ENCODE measurements around the gene DPF3.

Gene DPF3

GRCh38 chr14:72652179-72652578 lies 241.7 kb downstream of the DPF3 start:
- Histone ChIP-seq H2BK12ac (ENCODE audit: low read length) (no peak overlapping the region), H3K4ac (ENCODE audit: low read length) (no peak overlapping the region), H3K14ac (ENCODE audit: low read length) (no peak overlapping the region), H2BK15ac (ENCODE audit: low read length) (no peak overlapping the region), H2BK5ac (ENCODE audit: low read length) (no peak overlapping the region), H3K79me1 (ENCODE audit: low read depth, low read length) (no peaks in the 10 kb centered on the region), H3K27me3 (ENCODE audit: control insufficient read depth in 3 of 3, insufficient read depth in 3 of 3, low read depth in 1 of 3, low read length in 3 of 3) (peaks cover 0 to 6% (median 0%) of the 10 kb centered on the region in 3 experiments), H3K4me3 (ENCODE audit: low read length in 2 of 2) (no peak overlapping the region), H2AFZ (ENCODE audit: low read length) (no peak overlapping the region), H4K91ac (ENCODE audit: low read depth, low read length, poor library complexity) (no peak overlapping the region), H3K9me3 (replicated peaks in 1 of 2; ENCODE audit: control insufficient read depth in 2 of 2, insufficient read depth in 1 of 2, low read depth in 1 of 2, low read length in 2 of 2) (no peaks in the 10 kb centered on the region), H3K4me2 (ENCODE audit: insufficient read depth, low read length, poor library complexity, severe bottlenecking) (no peak overlapping the region), H3K36me3 (replicated peaks in 1 of 2; ENCODE audit: control insufficient read depth in 2 of 2, insufficient read depth in 2 of 2, low read length in 2 of 2) (no peaks in the 10 kb centered on the region), H3K18ac (ENCODE audit: low read length) (no peak overlapping the region), H3K27ac (replicated peaks; ENCODE audit: low read length) (no peak overlapping the region), H2BK120ac (ENCODE audit: low read depth, low read length) (no peak overlapping the region), H3K23ac (ENCODE audit: low read depth, low read length, poor library complexity) (no peak overlapping the region), H3K9ac (ENCODE audit: low read depth, low read length, poor library complexity) (no peak overlapping the region), H3K4me1 (ENCODE audit: control insufficient read depth in 2 of 2, insufficient read depth in 1 of 2, low read depth in 1 of 2, low read length in 2 of 2) (peaks cover 2 to 20% of the 10 kb centered on the region in 2 donors), H2AK5ac (ENCODE audit: low read depth, low read length) (no peak overlapping the region), H4K8ac (ENCODE audit: low read depth, low read length) (no peak overlapping the region)
- WGBS, 2 donors (ENCODE audit: extremely low coverage in 2 of 2, insufficient read length in 2 of 2, insufficient replicate concordance in 1 of 2) = no CpG with 5 or more reads among the region's 4 CpGs
- no peak for DNase-seq (ENCODE audit: low spot score)

GRCh38 chr14:72651714-72652113 lies 242.2 kb downstream of the DPF3 start:
- no peak overlapping the region for H3K4me3 ChIP-seq (ENCODE audit: low read length in 2 of 2)

GRCh38 chr14:72651081-72651480 lies 242.8 kb downstream of the DPF3 start:
- Histone ChIP-seq H4K91ac (ENCODE audit: low read depth, low read length, poor library complexity) (no peak overlapping the region), H3K36me3 (replicated peaks in 1 of 2; ENCODE audit: control insufficient read depth in 2 of 2, insufficient read depth in 2 of 2, low read length in 2 of 2) (no peaks in the 10 kb centered on the region), H3K4me1 (ENCODE audit: control insufficient read depth in 2 of 2, insufficient read depth in 1 of 2, low read depth in 1 of 2, low read length in 2 of 2) (peaks cover 2 to 20% of the 10 kb centered on the region in 2 donors), H3K14ac (ENCODE audit: low read length) (no peak overlapping the region), H2BK5ac (ENCODE audit: low read length) (no peak overlapping the region), H3K4ac (ENCODE audit: low read length) (no peak overlapping the region), H2BK12ac (ENCODE audit: low read length) (no peak overlapping the region), H3K27me3 (ENCODE audit: control insufficient read depth in 3 of 3, insufficient read depth in 3 of 3, low read depth in 1 of 3, low read length in 3 of 3) (peaks cover 0 to 11% (median 0%) of the 10 kb centered on the region in 3 experiments), H2AK5ac (ENCODE audit: low read depth, low read length) (no peak overlapping the region), H2BK15ac (ENCODE audit: low read length) (no peak overlapping the region), H3K27ac (replicated peaks; ENCODE audit: low read length) (no peak overlapping the region), H2BK120ac (ENCODE audit: low read depth, low read length) (no peak overlapping the region), H3K9me3 (replicated peaks in 1 of 2; ENCODE audit: control insufficient read depth in 2 of 2, insufficient read depth in 1 of 2, low read depth in 1 of 2, low read length in 2 of 2) (no peaks in the 10 kb centered on the region), H3K18ac (ENCODE audit: low read length) (no peak overlapping the region), H3K4me3 (ENCODE audit: low read length in 2 of 2) (no peak overlapping the region), H3K9ac (ENCODE audit: low read depth, low read length, poor library complexity) (peak overlapping the region; percentile 51), H3K23ac (ENCODE audit: low read depth, low read length, poor library complexity) (no peak overlapping the region), H4K8ac (ENCODE audit: low read depth, low read length) (no peak overlapping the region), H3K79me1 (ENCODE audit: low read depth, low read length) (no peaks in the 10 kb centered on the region), H2AFZ (ENCODE audit: low read length) (peak overlapping the region; percentile 70), H3K4me2 (ENCODE audit: insufficient read depth, low read length, poor library complexity, severe bottlenecking) (no peak overlapping the region)
- WGBS, 2 donors (ENCODE audit: extremely low coverage in 2 of 2, insufficient read length in 2 of 2, insufficient replicate concordance in 1 of 2) = no CpG with 5 or more reads among the region's 6 CpGs
- DNase-seq (ENCODE audit: low spot score) = no peak

More at GRCh38 chr14:72651714-72652113, 242.2 kb downstream of the DPF3 start:
- no peak for DNase-seq (ENCODE audit: low spot score)
- Histone ChIP-seq H3K27ac (replicated peaks; ENCODE audit: low read length) (no peak overlapping the region), H3K27me3 (ENCODE audit: control insufficient read depth in 3 of 3, insufficient read depth in 3 of 3, low read depth in 1 of 3, low read length in 3 of 3) (peaks cover 0 to 11% (median 0%) of the 10 kb centered on the region in 3 experiments), H3K79me1 (ENCODE audit: low read depth, low read length) (no peaks in the 10 kb centered on the region), H3K4me1 (ENCODE audit: control insufficient read depth in 2 of 2, insufficient read depth in 1 of 2, low read depth in 1 of 2, low read length in 2 of 2) (peaks cover 2 to 20% of the 10 kb centered on the region in 2 donors), H3K36me3 (replicated peaks in 1 of 2; ENCODE audit: control insufficient read depth in 2 of 2, insufficient read depth in 2 of 2, low read length in 2 of 2) (no peaks in the 10 kb centered on the region), H3K4me2 (ENCODE audit: insufficient read depth, low read length, poor library complexity, severe bottlenecking) (no peak overlapping the region), H2BK15ac (ENCODE audit: low read length) (no peak overlapping the region), H2BK5ac (ENCODE audit: low read length) (no peak overlapping the region), H4K8ac (ENCODE audit: low read depth, low read length) (no peak overlapping the region), H3K18ac (ENCODE audit: low read length) (no peak overlapping the region), H3K14ac (ENCODE audit: low read length) (no peak overlapping the region), H3K23ac (ENCODE audit: low read depth, low read length, poor library complexity) (no peak overlapping the region), H3K9me3 (replicated peaks in 1 of 2; ENCODE audit: control insufficient read depth in 2 of 2, insufficient read depth in 1 of 2, low read depth in 1 of 2, low read length in 2 of 2) (no peaks in the 10 kb centered on the region), H2BK120ac (ENCODE audit: low read depth, low read length) (no peak overlapping the region), H2AK5ac (ENCODE audit: low read depth, low read length) (no peak overlapping the region), H2BK12ac (ENCODE audit: low read length) (no peak overlapping the region), H3K4ac (ENCODE audit: low read length) (no peak overlapping the region), H4K91ac (ENCODE audit: low read depth, low read length, poor library complexity) (no peak overlapping the region), H3K9ac (ENCODE audit: low read depth, low read length, poor library complexity) (no peak overlapping the region), H2AFZ (ENCODE audit: low read length) (no peak overlapping the region)
- no CpG with 5 or more reads among the region's 5 CpGs for WGBS, 2 donors (ENCODE audit: extremely low coverage in 2 of 2, insufficient read length in 2 of 2, insufficient replicate concordance in 1 of 2)

DNA sequence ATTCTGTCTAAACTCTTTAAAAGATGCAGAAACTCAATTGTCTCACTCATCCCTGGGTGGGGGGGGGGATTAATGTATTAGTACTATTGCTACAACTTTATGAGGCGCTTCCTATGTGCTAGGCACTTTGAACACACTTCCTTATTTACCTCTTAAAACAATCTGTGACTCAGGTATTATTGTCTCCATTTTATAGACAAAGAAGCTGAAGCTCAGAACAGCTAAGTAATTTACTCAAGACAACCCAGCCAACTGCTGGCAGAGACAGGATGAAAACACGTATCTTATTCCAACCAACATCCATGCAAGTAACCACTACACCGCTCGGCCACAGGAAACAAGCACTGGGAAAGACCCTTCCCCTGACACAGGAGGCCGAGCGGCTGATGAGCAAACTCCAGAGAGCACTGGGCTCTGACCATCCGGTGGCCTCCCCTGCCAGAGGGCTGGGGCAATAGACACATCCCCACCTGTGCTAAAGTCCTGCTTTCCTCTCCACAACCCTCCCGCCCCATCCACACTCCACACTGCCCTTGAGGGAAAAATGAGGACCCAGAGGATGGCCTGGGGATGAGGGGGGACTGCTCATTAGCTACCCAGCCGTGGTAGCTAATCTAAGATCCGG lies 244.2 kb downstream of the DPF3 start:
- H4K91ac ChIP-seq (ENCODE audit: low read depth, low read length, poor library complexity) = no peak overlapping the region
- H4K8ac ChIP-seq (ENCODE audit: low read depth, low read length) = no peak overlapping the region
- no peak for DNase-seq (ENCODE audit: low spot score)
- H2AFZ ChIP-seq (ENCODE audit: low read length) = no peak overlapping the region
- H2BK5ac ChIP-seq (ENCODE audit: low read length) = no peak overlapping the region
- H3K4ac ChIP-seq (ENCODE audit: low read length) = no peak overlapping the region
- no peak overlapping the region for H3K4me3 ChIP-seq (ENCODE audit: low read length in 2 of 2)
- no peak overlapping the region for H2AK5ac ChIP-seq (ENCODE audit: low read depth, low read length)
- H3K4me2 ChIP-seq (ENCODE audit: insufficient read depth, low read length, poor library complexity, severe bottlenecking) = no peak overlapping the region
- no peak overlapping the region for H2BK120ac ChIP-seq (ENCODE audit: low read depth, low read length)
- H2BK15ac ChIP-seq (ENCODE audit: low read length) = no peak overlapping the region
- no peak overlapping the region for H2BK12ac ChIP-seq (ENCODE audit: low read length)
- no peak overlapping the region for H3K14ac ChIP-seq (ENCODE audit: low read length)
- H3K36me3 ChIP-seq (replicated peaks in 1 of 2; ENCODE audit: control insufficient read depth in 2 of 2, insufficient read depth in 2 of 2, low read length in 2 of 2) = no peaks in the 10 kb centered on the region
- WGBS, 2 donors (ENCODE audit: extremely low coverage in 2 of 2, insufficient read length in 2 of 2, insufficient replicate concordance in 1 of 2) = no CpG with 5 or more reads among the region's 10 CpGs
- no peak overlapping the region for H3K27ac ChIP-seq (replicated peaks; ENCODE audit: low read length)
- peaks cover 2 to 20% of the 10 kb centered on the region in 2 donors for H3K4me1 ChIP-seq (ENCODE audit: control insufficient read depth in 2 of 2, insufficient read depth in 1 of 2, low read depth in 1 of 2, low read length in 2 of 2)
- no peaks in the 10 kb centered on the region for H3K79me1 ChIP-seq (ENCODE audit: low read depth, low read length)
- H3K18ac ChIP-seq (ENCODE audit: low read length) = no peak overlapping the region
- no peak overlapping the region for H3K23ac ChIP-seq (ENCODE audit: low read depth, low read length, poor library complexity)
- no peak overlapping the region for H3K9ac ChIP-seq (ENCODE audit: low read depth, low read length, poor library complexity)
- H3K27me3 ChIP-seq (ENCODE audit: control insufficient read depth in 3 of 3, insufficient read depth in 3 of 3, low read depth in 1 of 3, low read length in 3 of 3) = peaks cover 0 to 11% (median 0%) of the 10 kb centered on the region in 3 experiments
- no peaks in the 10 kb centered on the region for H3K9me3 ChIP-seq (replicated peaks in 1 of 2; ENCODE audit: control insufficient read depth in 2 of 2, insufficient read depth in 1 of 2, low read depth in 1 of 2, low read length in 2 of 2)

All from neuronal stem cell (in vitro differentiated cells).